HG03280 (cell line): ENCODE results near the gene HSD11B1L.

Source experiments
- ATAC-seq: cut with Tn5 transposase; IDR thresholded peaks from one replicate; pipeline ENCODE4 v1.9.1; 2021; ENCODE audit warnings: mild to moderate bottlenecking, moderate library complexity; ENCODE audit not compliant: unreplicated experiment

Gene HSD11B1L

GRCh38 chr19:5680437-5681368 lies at the start of gene HSD11B1L, which contains the start of gene MICOS13:
HSD11B1L (plus strand) TSS chr19:5681027; CDS start chr19:5684833, 3,806 bp downstream.
MICOS13 (minus strand) TSS chr19:5680516; CDS start chr19:5680486, 30 bp downstream.
- ATAC-seq, result peak; percentile 86

- no peak for ATAC-seq
Observed at GRCh38 chr19:5631567-5632240, 49.1 kb upstream of the HSD11B1L start.

GRCh38 chr19:5632241-5632612 lies 48.6 kb upstream of the HSD11B1L start:
- no peak for ATAC-seq

- no peak for ATAC-seq
Observed at GRCh38 chr19:5632657-5633056, 48.2 kb upstream of the HSD11B1L start.

- ATAC-seq, result no peak
Observed at GRCh38 chr19:5635427-5635826, 45.4 kb upstream of the HSD11B1L start.

GRCh38 chr19:5637971-5638370 lies 42.9 kb upstream of the HSD11B1L start:
- ATAC-seq, result no peak

- no peak for ATAC-seq
Observed at GRCh38 chr19:5641171-5641570, 39.7 kb upstream of the HSD11B1L start.

- no peak for ATAC-seq
Observed at GRCh38 chr19:5642204-5642603, 38.6 kb upstream of the HSD11B1L start.

- no peak for ATAC-seq
Observed at GRCh38 chr19:5643060-5643459, 37.8 kb upstream of the HSD11B1L start.

- no peak for ATAC-seq
Observed at GRCh38 chr19:5644037-5644436, 36.8 kb upstream of the HSD11B1L start.

- ATAC-seq, result no peak
Observed at GRCh38 chr19:5645409-5645808, 35.4 kb upstream of the HSD11B1L start.

- ATAC-seq, result no peak
Observed at GRCh38 chr19:5646703-5647102, 34.1 kb upstream of the HSD11B1L start.

GRCh38 chr19:5648464-5648863 lies 32.4 kb upstream of the HSD11B1L start:
- ATAC-seq, result no peak

- no peak for ATAC-seq
Observed at GRCh38 chr19:5651361-5651760, 29.5 kb upstream of the HSD11B1L start.

GRCh38 chr19:5652261-5652660 lies 28.6 kb upstream of the HSD11B1L start:
- ATAC-seq, result no peak

- ATAC-seq, result no peak
Observed at GRCh38 chr19:5654931-5655330, 25.9 kb upstream of the HSD11B1L start.

- no peak for ATAC-seq
Observed at GRCh38 chr19:5655412-5655811, 25.4 kb upstream of the HSD11B1L start.

- ATAC-seq, result no peak
Observed at GRCh38 chr19:5661483-5661882, 19.3 kb upstream of the HSD11B1L start.

- ATAC-seq, result no peak
Observed at GRCh38 chr19:5663904-5664303, 16.9 kb upstream of the HSD11B1L start.

- ATAC-seq, result no peak
Observed at GRCh38 chr19:5664515-5664914, 16.3 kb upstream of the HSD11B1L start.

GRCh38 chr19:5665781-5666513 lies 14.9 kb upstream of the HSD11B1L start:
- ATAC-seq, result no peak
